Lower leg skin (tissue), 3 donors: Measurements from ENCODE around the gene LRRC47.

Experiments
- CTCF ChIP-seq, 3 donors: fragments of 450-650 bp; IDR thresholded peaks; one replicate each; pipeline ENCODE4 v1.5.1; 2016; ENCODE audit warnings: antibody characterized with exemption in 3 of 3, mild to moderate bottlenecking in 3 of 3, moderate library complexity in 2 of 3
- POLR2A ChIP-seq, 2 donors: fragments of 450-650 bp; IDR thresholded peaks; one replicate each; pipeline ENCODE4 v1.6.1; 2016 to 2017; ENCODE audit warnings: antibody characterized with exemption in 2 of 2, mild to moderate bottlenecking in 1 of 2, moderate library complexity in 1 of 2

GRCh38 chr1:3787349-3787715 lies 9.0 kb downstream of the LRRC47 start:
- TF ChIP-seq CTCF (IDR thresholded peaks at IDR 0.05), result no peak
- TF ChIP-seq POLR2A (IDR thresholded peaks at IDR 0.05), result no peak
